HEK293 (cell line): ENCODE measurements around the gene ACTR3C.
"Not testable (repeated sequence)": the region's sequence is repeated elsewhere in the genome, so short reads cannot be mapped to it uniquely, and the experiment has no call there.

Experiments
- SCRT1 ChIP-seq: fragments of 450-650 bp; formaldehyde crosslinking; IDR thresholded peaks from 2 replicates; pipeline ENCODE4 v1.5.1; 2016; ENCODE audit warnings: missing biosample characterization, missing genetic modification characterization, borderline replicate concordance
- SETDB1 ChIP-seq: IDR thresholded peaks from one replicate; pipeline ENCODE4 v1.6.1; 2017; ENCODE audit warnings: mild to moderate bottlenecking, low read length, moderate library complexity, mixed read lengths; ENCODE audit not compliant: insufficient read length
- ZNF549 ChIP-seq: fragments of 450-650 bp; IDR thresholded peaks from 2 replicates; pipeline ENCODE4 v1.5.1; 2018; ENCODE audit warnings: missing biosample characterization, missing genetic modification characterization, mild to moderate bottlenecking, inconsistent platforms, moderate library complexity
- TF ChIP-seq, protein P1 (sequence below): fragments of 450-650 bp; IDR thresholded peaks from 2 replicates; pipeline ENCODE4 v1.5.1; 2018; ENCODE audit warnings: missing biosample characterization, missing genetic modification characterization
- TF ChIP-seq, protein P2 (sequence below): fragments of 450-650 bp; formaldehyde crosslinking; IDR thresholded peaks from 2 replicates; pipeline ENCODE4 v1.5.1; 2016; ENCODE audit warnings: missing biosample characterization, missing genetic modification characterization
- TF ChIP-seq, protein P3 (sequence below): fragments of 450-650 bp; formaldehyde crosslinking; IDR thresholded peaks from 2 replicates; pipeline ENCODE4 v1.5.1; 2016; ENCODE audit warnings: missing biosample characterization, missing genetic modification characterization
- TF ChIP-seq, protein P4 (sequence below): fragments of 450-650 bp; formaldehyde crosslinking; IDR thresholded peaks from 2 replicates; pipeline ENCODE4 v1.5.1; 2016; ENCODE audit warnings: missing biosample characterization, missing genetic modification characterization
- TF ChIP-seq, protein P5 (sequence below): IDR thresholded peaks from 2 replicates; pipeline ENCODE4 v1.6.1; 2011; ENCODE audit warnings: mild to moderate bottlenecking, low read depth, low read length, borderline replicate concordance
- TF ChIP-seq, protein P6 (sequence below): fragments of 450-650 bp; formaldehyde crosslinking; IDR thresholded peaks from 2 replicates; pipeline ENCODE4 v1.5.1; 2016; ENCODE audit warnings: missing biosample characterization, missing genetic modification characterization, low read depth

DNA sequence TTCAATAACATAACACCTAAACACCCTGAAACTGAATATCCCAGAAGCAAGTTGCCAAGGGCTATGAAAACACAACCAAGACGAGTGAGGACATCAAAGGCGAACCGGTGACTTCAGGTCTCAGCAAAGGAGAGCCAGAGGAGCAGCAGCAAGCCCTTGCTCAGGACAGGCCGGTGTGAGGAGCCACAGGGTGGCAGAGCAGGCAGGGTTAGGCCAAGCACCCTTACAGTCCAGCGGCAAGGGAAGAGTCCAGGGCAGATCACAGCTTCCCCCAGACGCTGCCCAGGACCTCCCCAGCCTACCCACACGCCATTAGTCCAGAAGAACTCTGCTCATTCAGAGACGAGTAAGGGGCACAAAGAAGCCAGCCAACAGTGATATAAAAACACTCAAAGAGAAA, 27.7 kb downstream of the ACTR3C start:
- TF ChIP-seq, protein P1, sequence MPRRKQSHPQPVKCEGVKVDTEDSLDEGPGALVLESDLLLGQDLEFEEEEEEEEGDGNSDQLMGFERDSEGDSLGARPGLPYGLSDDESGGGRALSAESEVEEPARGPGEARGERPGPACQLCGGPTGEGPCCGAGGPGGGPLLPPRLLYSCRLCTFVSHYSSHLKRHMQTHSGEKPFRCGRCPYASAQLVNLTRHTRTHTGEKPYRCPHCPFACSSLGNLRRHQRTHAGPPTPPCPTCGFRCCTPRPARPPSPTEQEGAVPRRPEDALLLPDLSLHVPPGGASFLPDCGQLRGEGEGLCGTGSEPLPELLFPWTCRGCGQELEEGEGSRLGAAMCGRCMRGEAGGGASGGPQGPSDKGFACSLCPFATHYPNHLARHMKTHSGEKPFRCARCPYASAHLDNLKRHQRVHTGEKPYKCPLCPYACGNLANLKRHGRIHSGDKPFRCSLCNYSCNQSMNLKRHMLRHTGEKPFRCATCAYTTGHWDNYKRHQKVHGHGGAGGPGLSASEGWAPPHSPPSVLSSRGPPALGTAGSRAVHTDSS (tag by site-specific recombination) = not testable (repeated sequence)
- TF ChIP-seq, protein P2, sequence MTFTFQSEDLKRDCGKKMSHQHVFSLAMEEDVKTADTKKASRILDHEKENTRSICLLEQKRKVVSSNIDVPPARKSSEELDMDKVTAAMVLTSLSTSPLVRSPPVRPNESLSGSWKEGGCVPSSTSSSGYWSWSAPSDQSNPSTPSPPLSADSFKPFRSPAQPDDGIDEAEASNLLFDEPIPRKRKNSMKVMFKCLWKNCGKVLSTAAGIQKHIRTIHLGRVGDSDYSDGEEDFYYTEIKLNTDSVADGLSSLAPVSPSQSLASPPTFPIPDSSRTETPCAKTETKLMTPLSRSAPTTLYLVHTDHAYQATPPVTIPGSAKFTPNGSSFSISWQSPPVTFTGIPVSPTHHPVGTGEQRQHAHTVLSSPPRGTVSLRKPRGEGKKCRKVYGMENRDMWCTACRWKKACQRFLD (tag by site-specific recombination) = not testable (repeated sequence)
- TF ChIP-seq, protein P3, sequence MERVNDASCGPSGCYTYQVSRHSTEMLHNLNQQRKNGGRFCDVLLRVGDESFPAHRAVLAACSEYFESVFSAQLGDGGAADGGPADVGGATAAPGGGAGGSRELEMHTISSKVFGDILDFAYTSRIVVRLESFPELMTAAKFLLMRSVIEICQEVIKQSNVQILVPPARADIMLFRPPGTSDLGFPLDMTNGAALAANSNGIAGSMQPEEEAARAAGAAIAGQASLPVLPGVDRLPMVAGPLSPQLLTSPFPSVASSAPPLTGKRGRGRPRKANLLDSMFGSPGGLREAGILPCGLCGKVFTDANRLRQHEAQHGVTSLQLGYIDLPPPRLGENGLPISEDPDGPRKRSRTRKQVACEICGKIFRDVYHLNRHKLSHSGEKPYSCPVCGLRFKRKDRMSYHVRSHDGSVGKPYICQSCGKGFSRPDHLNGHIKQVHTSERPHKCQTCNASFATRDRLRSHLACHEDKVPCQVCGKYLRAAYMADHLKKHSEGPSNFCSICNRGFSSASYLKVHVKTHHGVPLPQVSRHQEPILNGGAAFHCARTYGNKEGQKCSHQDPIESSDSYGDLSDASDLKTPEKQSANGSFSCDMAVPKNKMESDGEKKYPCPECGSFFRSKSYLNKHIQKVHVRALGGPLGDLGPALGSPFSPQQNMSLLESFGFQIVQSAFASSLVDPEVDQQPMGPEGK = not testable (repeated sequence)
- TF ChIP-seq, protein P4, sequence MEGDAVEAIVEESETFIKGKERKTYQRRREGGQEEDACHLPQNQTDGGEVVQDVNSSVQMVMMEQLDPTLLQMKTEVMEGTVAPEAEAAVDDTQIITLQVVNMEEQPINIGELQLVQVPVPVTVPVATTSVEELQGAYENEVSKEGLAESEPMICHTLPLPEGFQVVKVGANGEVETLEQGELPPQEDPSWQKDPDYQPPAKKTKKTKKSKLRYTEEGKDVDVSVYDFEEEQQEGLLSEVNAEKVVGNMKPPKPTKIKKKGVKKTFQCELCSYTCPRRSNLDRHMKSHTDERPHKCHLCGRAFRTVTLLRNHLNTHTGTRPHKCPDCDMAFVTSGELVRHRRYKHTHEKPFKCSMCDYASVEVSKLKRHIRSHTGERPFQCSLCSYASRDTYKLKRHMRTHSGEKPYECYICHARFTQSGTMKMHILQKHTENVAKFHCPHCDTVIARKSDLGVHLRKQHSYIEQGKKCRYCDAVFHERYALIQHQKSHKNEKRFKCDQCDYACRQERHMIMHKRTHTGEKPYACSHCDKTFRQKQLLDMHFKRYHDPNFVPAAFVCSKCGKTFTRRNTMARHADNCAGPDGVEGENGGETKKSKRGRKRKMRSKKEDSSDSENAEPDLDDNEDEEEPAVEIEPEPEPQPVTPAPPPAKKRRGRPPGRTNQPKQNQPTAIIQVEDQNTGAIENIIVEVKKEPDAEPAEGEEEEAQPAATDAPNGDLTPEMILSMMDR = not testable (repeated sequence)
- TF ChIP-seq SCRT1 (tag by site-specific recombination); ZNF549 (tag by site-specific recombination); SETDB1: not testable (repeated sequence)
- TF ChIP-seq, protein P5, sequence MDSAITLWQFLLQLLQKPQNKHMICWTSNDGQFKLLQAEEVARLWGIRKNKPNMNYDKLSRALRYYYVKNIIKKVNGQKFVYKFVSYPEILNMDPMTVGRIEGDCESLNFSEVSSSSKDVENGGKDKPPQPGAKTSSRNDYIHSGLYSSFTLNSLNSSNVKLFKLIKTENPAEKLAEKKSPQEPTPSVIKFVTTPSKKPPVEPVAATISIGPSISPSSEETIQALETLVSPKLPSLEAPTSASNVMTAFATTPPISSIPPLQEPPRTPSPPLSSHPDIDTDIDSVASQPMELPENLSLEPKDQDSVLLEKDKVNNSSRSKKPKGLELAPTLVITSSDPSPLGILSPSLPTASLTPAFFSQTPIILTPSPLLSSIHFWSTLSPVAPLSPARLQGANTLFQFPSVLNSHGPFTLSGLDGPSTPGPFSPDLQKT = not testable (repeated sequence)
- TF ChIP-seq, protein P6, sequence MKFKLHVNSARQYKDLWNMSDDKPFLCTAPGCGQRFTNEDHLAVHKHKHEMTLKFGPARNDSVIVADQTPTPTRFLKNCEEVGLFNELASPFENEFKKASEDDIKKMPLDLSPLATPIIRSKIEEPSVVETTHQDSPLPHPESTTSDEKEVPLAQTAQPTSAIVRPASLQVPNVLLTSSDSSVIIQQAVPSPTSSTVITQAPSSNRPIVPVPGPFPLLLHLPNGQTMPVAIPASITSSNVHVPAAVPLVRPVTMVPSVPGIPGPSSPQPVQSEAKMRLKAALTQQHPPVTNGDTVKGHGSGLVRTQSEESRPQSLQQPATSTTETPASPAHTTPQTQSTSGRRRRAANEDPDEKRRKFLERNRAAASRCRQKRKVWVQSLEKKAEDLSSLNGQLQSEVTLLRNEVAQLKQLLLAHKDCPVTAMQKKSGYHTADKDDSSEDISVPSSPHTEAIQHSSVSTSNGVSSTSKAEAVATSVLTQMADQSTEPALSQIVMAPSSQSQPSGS (tag by site-specific recombination) = not testable (repeated sequence)
